Peyer's patch (tissue), 4 donors: ENCODE data around the gene IFI44. TPM values are rescaled to one million over a fixed set of nuclear protein-coding genes. Genes with fewer than 3 reads are reported as not detected.

Experiments used
- total RNA-seq, 4 donors: library from RNA; depleted of rRNA; stranded (reverse); fragments of >200 nt; gene quantifications; one replicate each; pipeline ENCODE4 v1.1.0, GENCODE V29; 2016

IFI44 gene
- total RNA-seq, 4 donors from 2014 or later, result 3.9 to 67.7 (median 12.4) TPM

Other genes with a start within 250 kb of the IFI44 start
- gene PTGFR, start 158.9 kb upstream of the IFI44 start, total RNA-seq, result 1 to 10 TPM in 2 of 4 donors, under 1 TPM in 2; 0.18 to 1.7 (median 1.0) TPM
- 10 to 100 TPM in 1 of 4 donors, 1 to 10 TPM in 2, under 1 TPM in 1; 0.38 to 11.6 (median 2.9) TPM for gene IFI44L, start 29.4 kb upstream of the IFI44 start, total RNA-seq